ENCODE measurements around the gene IL6. TPM values are rescaled to one million over a fixed set of nuclear protein-coding genes. Genes with fewer than 3 reads are reported as not detected.
"Not testable (repeated sequence)": the region's sequence is repeated elsewhere in the genome, so short reads cannot be mapped to it uniquely, and the experiment has no call there.

IL6 gene
- total RNA-seq, 1 experiment from 2014 or later: not detected

- no peak overlapping the region for H2AFZ ChIP-seq (ENCODE audit: low read depth, low read length, poor library complexity, severe bottlenecking)
- DNase-seq (ENCODE audit: low read depth, low spot score) (no peak), ATAC-seq (no peak)
- H3K27me3 ChIP-seq (ENCODE audit: insufficient read depth, low read length): no peaks in the 10 kb centered on the region
- H3K9ac ChIP-seq (ENCODE audit: low read length): no peak overlapping the region
- no TSS peak for BruUV-seq (replicated peaks)
- no peak overlapping the region for H3K4me3 ChIP-seq (replicated peaks in 1 of 2; ENCODE audit: low read depth in 1 of 2, low read length in 2 of 2)
- POLR2A ChIA-PET: no interaction called here
- TF ChIP-seq EGR1 (IDR thresholded peaks at IDR 0.05; ENCODE audit: low read depth): no peak
- TF ChIP-seq YY1 (IDR thresholded peaks at IDR 0.05; ENCODE audit: extremely low read depth, insufficient replicate concordance, low read depth, low read length): no peak
- TF ChIP-seq CEBPB (IDR thresholded peaks at IDR 0.05; ENCODE audit: low read depth): no peak
- no peak for TF ChIP-seq ZBTB33 (IDR thresholded peaks at IDR 0.05; ENCODE audit: extremely low read depth, insufficient replicate concordance, low read length)
- TF ChIP-seq RAD21 (IDR thresholded peaks at IDR 0.05; ENCODE audit: low read depth): no peak
- no peak for TF ChIP-seq ATF3 (IDR thresholded peaks at IDR 0.05)
- TF ChIP-seq ELF1 (IDR thresholded peaks at IDR 0.05; ENCODE audit: borderline replicate concordance, low read depth): no peak
- TF ChIP-seq SIN3A (IDR thresholded peaks at IDR 0.05; ENCODE audit: low read depth): no peak
- no peak for TF ChIP-seq EZH2 (IDR thresholded peaks at IDR 0.05)
- H3K9me2 ChIP-seq (ENCODE audit: insufficient read depth): no peaks in the 10 kb centered on the region
- CTCF ChIA-PET: no interaction called here
- H3K4me2 ChIP-seq (ENCODE audit: low read length): no peak overlapping the region
- H3K79me2 ChIP-seq (ENCODE audit: insufficient read depth, low read length): no peaks in the 10 kb centered on the region
- no peaks in the 10 kb centered on the region for H4K20me1 ChIP-seq (ENCODE audit: insufficient read depth)
- no peaks in the 10 kb centered on the region for H3K9me3 ChIP-seq (ENCODE audit: control insufficient read depth in 1 of 2, insufficient read depth in 1 of 2, low read depth in 1 of 2, low read length in 2 of 2)
- RAD21 ChIA-PET (ENCODE audit: low non-redundant PET in 1 of 2, low total read pairs in 2 of 2, uncharacterized antibody in 2 of 2, unreplicated experiment in 2 of 2): no interaction called here
- intact Hi-C loops (cut with micrococcal nuclease): no loop called here
- H3K27ac ChIP-seq (ENCODE audit: low read depth, low read length): no peak overlapping the region
- no peaks in the 10 kb centered on the region for H3K36me3 ChIP-seq (ENCODE audit: control insufficient read depth in 1 of 2, insufficient read depth in 2 of 2, low read length in 2 of 2)
- no peaks in the 10 kb centered on the region for H3K4me1 ChIP-seq (ENCODE audit: control insufficient read depth in 1 of 2, insufficient read depth in 2 of 2, low read length in 2 of 2)
Measured at GRCh38 chr7:22702516-22702915, 24.5 kb upstream of the IL6 start.

DNA sequence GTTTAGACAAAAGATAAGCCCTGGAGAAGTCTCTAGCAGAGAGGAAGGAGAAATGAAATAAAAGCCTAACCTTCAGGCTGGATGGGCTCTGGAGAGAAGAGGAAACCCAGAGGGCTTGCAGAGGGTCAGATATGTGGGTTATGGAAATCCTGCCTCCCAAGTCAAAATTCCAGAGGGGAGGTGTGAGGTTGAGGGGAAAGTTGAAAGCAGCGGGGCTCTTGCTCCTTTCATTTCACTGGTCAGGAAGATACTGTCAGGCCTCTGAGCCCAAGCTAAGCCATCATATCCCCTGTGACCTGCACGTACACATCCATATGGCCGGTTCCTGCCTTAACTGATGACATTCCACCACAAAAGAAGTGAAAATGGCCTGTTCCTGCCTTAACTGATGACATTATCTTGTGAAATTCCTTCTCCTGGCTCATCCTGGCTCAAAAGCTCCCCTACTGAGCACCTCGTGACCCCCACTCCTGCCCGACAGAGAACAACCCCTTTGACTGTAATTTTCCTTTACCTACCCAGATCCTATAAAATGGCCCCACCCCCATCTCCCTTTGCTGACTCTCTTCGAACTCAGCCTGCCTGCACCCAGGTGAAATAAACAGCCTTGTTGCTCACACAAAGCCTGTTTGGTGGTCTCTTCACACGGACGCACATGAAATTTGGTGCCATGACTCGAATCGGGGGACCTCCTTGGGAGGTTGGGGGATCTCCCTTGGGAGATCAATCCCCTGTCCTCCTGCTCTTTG, 23.7 kb upstream of the IL6 start:
- RAD21 ChIA-PET (ENCODE audit: low non-redundant PET in 1 of 2, low total read pairs in 2 of 2, uncharacterized antibody in 2 of 2, unreplicated experiment in 2 of 2); H3K79me2 ChIP-seq (ENCODE audit: insufficient read depth, low read length); H3K9me3 ChIP-seq (ENCODE audit: control insufficient read depth in 1 of 2, insufficient read depth in 1 of 2, low read depth in 1 of 2, low read length in 2 of 2); BruUV-seq (replicated peaks); H3K36me3 ChIP-seq (ENCODE audit: control insufficient read depth in 1 of 2, insufficient read depth in 2 of 2, low read length in 2 of 2); CTCF ChIA-PET; H3K9ac ChIP-seq (ENCODE audit: low read length); H3K27ac ChIP-seq (ENCODE audit: low read depth, low read length); ATAC-seq; H3K27me3 ChIP-seq (ENCODE audit: insufficient read depth, low read length); intact Hi-C loops (cut with micrococcal nuclease); H3K4me1 ChIP-seq (ENCODE audit: control insufficient read depth in 1 of 2, insufficient read depth in 2 of 2, low read length in 2 of 2); H4K20me1 ChIP-seq (ENCODE audit: insufficient read depth); H3K9me2 ChIP-seq (ENCODE audit: insufficient read depth); POLR2A ChIA-PET; DNase-seq (ENCODE audit: low read depth, low spot score); H3K4me3 ChIP-seq (replicated peaks in 1 of 2; ENCODE audit: low read depth in 1 of 2, low read length in 2 of 2); H2AFZ ChIP-seq (ENCODE audit: low read depth, low read length, poor library complexity, severe bottlenecking); H3K4me2 ChIP-seq (ENCODE audit: low read length): not testable (repeated sequence)

DNA sequence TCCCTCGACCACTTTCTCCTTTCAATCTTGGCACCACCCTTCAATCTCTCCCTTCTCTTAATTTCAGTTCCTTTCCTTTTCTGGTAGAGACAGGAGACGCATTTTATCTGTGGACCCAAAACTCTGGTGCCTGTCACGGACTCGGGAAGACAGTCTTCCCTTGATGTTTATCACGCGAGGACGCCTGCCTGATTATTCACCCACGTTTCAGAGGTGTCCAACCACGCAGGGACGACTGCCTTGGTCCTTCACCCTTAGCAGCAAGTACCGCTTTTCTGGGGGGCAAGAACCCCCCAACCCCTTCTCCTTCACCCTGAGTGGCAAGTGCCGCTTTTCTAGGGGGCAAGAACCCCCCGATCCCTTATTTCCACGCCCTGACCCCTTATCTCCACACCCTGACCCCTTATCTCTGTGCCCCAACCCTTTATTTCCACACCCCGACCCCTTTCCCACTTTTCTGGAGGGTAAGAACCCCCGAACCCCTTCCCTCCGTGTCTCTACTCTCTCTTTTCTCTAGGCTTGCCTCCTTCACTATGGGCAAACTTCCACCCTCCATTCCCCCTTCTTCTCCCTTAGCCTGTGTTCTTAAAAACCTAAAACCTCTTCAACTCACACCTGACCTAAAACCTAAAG, 22.9 kb upstream of the IL6 start:
- ATAC-seq; BruUV-seq (replicated peaks): not testable (repeated sequence)

More for the DNA sequence above, 22.9 kb upstream of the IL6 start:
- intact Hi-C loops (cut with micrococcal nuclease); RAD21 ChIA-PET (ENCODE audit: low non-redundant PET in 1 of 2, low total read pairs in 2 of 2, uncharacterized antibody in 2 of 2, unreplicated experiment in 2 of 2); H3K27ac ChIP-seq (ENCODE audit: low read depth, low read length); H3K27me3 ChIP-seq (ENCODE audit: insufficient read depth, low read length); H4K20me1 ChIP-seq (ENCODE audit: insufficient read depth); H3K4me1 ChIP-seq (ENCODE audit: control insufficient read depth in 1 of 2, insufficient read depth in 2 of 2, low read length in 2 of 2); H3K9ac ChIP-seq (ENCODE audit: low read length); POLR2A ChIA-PET; H3K36me3 ChIP-seq (ENCODE audit: control insufficient read depth in 1 of 2, insufficient read depth in 2 of 2, low read length in 2 of 2); H2AFZ ChIP-seq (ENCODE audit: low read depth, low read length, poor library complexity, severe bottlenecking); H3K4me2 ChIP-seq (ENCODE audit: low read length); H3K9me3 ChIP-seq (ENCODE audit: control insufficient read depth in 1 of 2, insufficient read depth in 1 of 2, low read depth in 1 of 2, low read length in 2 of 2); H3K4me3 ChIP-seq (replicated peaks in 1 of 2; ENCODE audit: low read depth in 1 of 2, low read length in 2 of 2); H3K9me2 ChIP-seq (ENCODE audit: insufficient read depth); CTCF ChIA-PET; DNase-seq (ENCODE audit: low read depth, low spot score); H3K79me2 ChIP-seq (ENCODE audit: insufficient read depth, low read length): not testable (repeated sequence)

All from HCT116 (cell line).